Tibial nerve (tissue), 4 donors: ENCODE results near the gene ATP11A. TPM values are rescaled to one million over a fixed set of nuclear protein-coding genes. Genes with fewer than 3 reads are reported as not detected.

Source experiments
- DNase-seq, 2 donors: peaks; one replicate each; pipeline ENCODE4 v3.0.0-alpha.2; 2019; ENCODE audit warnings: low spot score in 2 of 2
- H3K27ac ChIP-seq, 4 donors: fragments of 200-600 bp; sonication (generic) in 3 of 4; one replicate each; pipeline ENCODE4 v1.5.1; 2017 to 2019; ENCODE audit warnings: mild to moderate bottlenecking in 1 of 4
- H3K27me3 ChIP-seq, 2 donors: fragments of 200-600 bp; sonication (generic) in 1 of 2; one replicate each; pipeline versions ENCODE4 v1.5.1 to v1.6.0; 2017 to 2019
- H3K36me3 ChIP-seq, 3 donors: fragments of 200-600 bp; sonication (generic); one replicate each; pipeline ENCODE4 v1.5.1; 2018 to 2019
- H3K4me1 ChIP-seq, 4 donors: fragments of 200-600 bp; sonication (generic) in 3 of 4; one replicate each; pipeline ENCODE4 v1.5.1; 2017 to 2019
- H3K4me3 ChIP-seq, 4 donors: fragments of 200-600 bp; sonication (generic) in 3 of 4; one replicate each; pipeline ENCODE4 v1.5.1; 2017 to 2019; ENCODE audit warnings: mild to moderate bottlenecking in 1 of 4, moderate library complexity in 1 of 4
- H3K9me3 ChIP-seq, 4 donors: fragments of 200-600 bp; sonication (generic) in 3 of 4; one replicate each; pipeline ENCODE4 v1.5.1; 2017 to 2019
- EP300 ChIP-seq, 2 donors: sonication (generic); formaldehyde crosslinking; IDR thresholded peaks; one replicate each; pipeline ENCODE4 v1.6.1; 2017; ENCODE audit warnings: antibody characterized with exemption in 2 of 2, mild to moderate bottlenecking in 1 of 2
- POLR2A ChIP-seq, 2 donors: fragments of 450-650 bp; IDR thresholded peaks; one replicate each; pipeline ENCODE4 v1.6.1; 2017; ENCODE audit warnings: antibody characterized with exemption in 2 of 2, mild to moderate bottlenecking in 2 of 2, moderate library complexity in 2 of 2
- WGBS, 2 donors: methylation state at CpG; one replicate each; pipeline ENCODE4 v1.1.5; 2018; 5-methylcytosine and 5-hydroxymethylcytosine counted together
- total RNA-seq, 4 donors: library from RNA; depleted of rRNA; stranded (reverse); fragments of >200 nt; gene quantifications; one replicate each; pipeline ENCODE4 v1.1.0, GENCODE V29; 2016
- TF ChIP-seq, protein P1 (sequence below), 5 experiments: fragments of 200-600 bp in 3 of 5; fragments of 450-650 bp in 2 of 5; sonication (generic) in 3 of 5; IDR thresholded peaks; one replicate each; pipeline ENCODE4 v1.5.1; 2016 to 2019; ENCODE audit warnings: antibody characterized with exemption in 5 of 5, mild to moderate bottlenecking in 3 of 5, moderate library complexity in 2 of 5

ATP11A gene
- total RNA-seq, 4 donors from 2014 or later: 24.7 to 61.5 (median 35.0) TPM

DNA sequence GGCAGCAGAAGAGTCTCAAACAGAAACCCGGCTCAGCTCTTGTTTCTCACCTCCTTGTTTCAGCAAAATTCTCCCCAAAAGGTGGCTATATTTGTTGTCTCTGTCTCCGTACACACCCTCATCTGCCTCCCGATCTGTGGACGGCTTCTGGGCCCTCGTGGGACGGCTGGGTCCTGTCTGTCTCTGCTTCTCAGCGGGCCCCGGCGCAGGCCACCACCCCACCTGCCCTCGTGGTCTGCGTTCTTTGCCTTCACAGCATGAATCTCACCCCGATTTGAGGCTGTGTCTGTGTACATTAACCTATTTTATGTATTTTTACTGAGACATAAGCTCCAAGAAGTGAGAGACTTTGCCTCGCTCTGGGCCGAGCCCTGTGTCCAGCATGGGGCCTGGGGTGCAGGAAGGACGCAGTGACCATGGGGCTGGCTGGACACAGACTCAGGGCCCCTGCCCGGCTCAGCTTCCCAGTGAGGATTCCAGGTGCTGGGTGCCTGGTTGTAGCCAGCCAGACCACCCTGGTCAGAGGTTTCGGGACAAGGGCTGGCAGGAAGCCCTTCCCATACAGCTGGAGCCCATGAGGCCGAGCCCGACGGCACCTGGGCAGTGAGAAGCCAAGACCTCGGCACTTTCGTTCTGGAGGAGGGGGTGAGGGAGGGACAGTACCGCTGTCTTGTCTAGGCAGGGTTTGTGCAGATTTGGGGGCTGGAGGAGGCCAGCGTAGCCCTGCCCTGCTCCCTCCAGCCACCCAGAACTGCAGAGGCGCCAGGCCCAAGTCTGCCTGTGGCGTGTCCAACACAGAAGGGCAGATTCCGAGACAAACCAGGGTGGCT is 200.7 kb downstream of the ATP11A start:
- Histone ChIP-seq H3K9me3 (no peaks in the 10 kb centered on the region), H3K4me1 (peaks cover 0 to 38% (median 18%) of the 10 kb centered on the region in 4 donors), H3K4me3 (no peak overlapping the region), H3K36me3 (no peaks in the 10 kb centered on the region), H3K27me3 (peaks cover 0 to 46% of the 10 kb centered on the region in 2 donors), H3K27ac (no peak overlapping the region)
- no peak for DNase-seq
- WGBS, 2 donors: 88% methylated on average over 27 of the region's 27 CpGs
- TF ChIP-seq POLR2A (IDR thresholded peaks at IDR 0.05): no peak
- TF ChIP-seq, protein P1, sequence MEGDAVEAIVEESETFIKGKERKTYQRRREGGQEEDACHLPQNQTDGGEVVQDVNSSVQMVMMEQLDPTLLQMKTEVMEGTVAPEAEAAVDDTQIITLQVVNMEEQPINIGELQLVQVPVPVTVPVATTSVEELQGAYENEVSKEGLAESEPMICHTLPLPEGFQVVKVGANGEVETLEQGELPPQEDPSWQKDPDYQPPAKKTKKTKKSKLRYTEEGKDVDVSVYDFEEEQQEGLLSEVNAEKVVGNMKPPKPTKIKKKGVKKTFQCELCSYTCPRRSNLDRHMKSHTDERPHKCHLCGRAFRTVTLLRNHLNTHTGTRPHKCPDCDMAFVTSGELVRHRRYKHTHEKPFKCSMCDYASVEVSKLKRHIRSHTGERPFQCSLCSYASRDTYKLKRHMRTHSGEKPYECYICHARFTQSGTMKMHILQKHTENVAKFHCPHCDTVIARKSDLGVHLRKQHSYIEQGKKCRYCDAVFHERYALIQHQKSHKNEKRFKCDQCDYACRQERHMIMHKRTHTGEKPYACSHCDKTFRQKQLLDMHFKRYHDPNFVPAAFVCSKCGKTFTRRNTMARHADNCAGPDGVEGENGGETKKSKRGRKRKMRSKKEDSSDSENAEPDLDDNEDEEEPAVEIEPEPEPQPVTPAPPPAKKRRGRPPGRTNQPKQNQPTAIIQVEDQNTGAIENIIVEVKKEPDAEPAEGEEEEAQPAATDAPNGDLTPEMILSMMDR (IDR thresholded peaks at IDR 0.05): no peak
- TF ChIP-seq EP300 (IDR thresholded peaks at IDR 0.05): no peak

DNA sequence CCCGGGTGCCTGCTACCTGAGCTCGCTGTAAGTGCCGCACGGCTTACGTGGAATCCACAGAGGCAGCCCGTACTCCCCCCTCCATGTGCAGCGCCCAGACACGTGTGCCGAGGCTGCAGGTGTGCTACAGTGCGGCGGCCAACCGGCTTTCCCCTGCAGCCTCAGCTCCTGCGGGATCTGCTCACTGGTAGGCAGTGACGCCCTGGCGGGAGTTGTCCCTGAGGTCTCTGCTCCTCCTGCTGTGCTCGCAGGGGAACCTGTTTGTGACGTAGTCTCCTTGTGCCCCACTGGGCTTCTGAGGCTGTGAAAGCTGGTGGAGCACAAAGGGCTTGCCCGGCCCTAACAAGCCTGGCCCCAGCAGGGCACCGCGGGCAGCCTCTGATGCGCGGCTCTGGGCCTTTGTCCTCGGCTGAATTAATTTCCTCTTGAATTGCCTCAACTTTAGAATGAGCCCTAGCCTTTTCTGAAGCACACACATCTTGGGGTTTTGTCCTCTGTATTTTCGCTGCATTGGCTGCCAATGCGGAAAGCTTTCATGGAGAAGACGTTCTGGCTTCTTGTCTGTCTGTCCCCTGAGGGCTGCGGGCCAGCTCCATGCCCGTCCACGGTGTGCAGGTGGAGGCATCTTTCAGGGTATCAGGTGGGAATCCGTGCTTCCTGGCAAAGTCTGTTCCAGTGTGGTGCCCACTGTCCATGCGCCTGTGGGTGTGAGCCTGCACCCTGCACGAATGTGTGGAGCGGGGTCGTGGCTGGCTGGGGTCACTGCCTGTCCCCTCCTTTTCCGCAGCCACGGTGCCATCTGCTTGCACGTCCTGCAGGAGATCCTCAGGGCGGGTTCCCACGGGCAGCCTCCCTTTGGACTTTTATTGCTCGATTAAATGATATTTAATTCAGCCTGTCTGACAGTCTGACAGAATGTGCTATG is 201.9 kb downstream of the ATP11A start:
- Histone ChIP-seq H3K4me3 (no peak overlapping the region), H3K27ac (no peak overlapping the region), H3K36me3 (no peaks in the 10 kb centered on the region), H3K27me3 (peaks cover 0 to 56% of the 10 kb centered on the region in 2 donors), H3K4me1 (peaks cover 0 to 30% (median 15%) of the 10 kb centered on the region in 4 donors), H3K9me3 (no peaks in the 10 kb centered on the region)
- TF ChIP-seq POLR2A (IDR thresholded peaks at IDR 0.05): no peak
- TF ChIP-seq, protein P1 (IDR thresholded peaks at IDR 0.05): no peak
- no peak for TF ChIP-seq EP300 (IDR thresholded peaks at IDR 0.05)
- 57 to 62% methylated on average over 39 of the region's 40 CpGs for WGBS, 2 donors
- no peak for DNase-seq

DNA sequence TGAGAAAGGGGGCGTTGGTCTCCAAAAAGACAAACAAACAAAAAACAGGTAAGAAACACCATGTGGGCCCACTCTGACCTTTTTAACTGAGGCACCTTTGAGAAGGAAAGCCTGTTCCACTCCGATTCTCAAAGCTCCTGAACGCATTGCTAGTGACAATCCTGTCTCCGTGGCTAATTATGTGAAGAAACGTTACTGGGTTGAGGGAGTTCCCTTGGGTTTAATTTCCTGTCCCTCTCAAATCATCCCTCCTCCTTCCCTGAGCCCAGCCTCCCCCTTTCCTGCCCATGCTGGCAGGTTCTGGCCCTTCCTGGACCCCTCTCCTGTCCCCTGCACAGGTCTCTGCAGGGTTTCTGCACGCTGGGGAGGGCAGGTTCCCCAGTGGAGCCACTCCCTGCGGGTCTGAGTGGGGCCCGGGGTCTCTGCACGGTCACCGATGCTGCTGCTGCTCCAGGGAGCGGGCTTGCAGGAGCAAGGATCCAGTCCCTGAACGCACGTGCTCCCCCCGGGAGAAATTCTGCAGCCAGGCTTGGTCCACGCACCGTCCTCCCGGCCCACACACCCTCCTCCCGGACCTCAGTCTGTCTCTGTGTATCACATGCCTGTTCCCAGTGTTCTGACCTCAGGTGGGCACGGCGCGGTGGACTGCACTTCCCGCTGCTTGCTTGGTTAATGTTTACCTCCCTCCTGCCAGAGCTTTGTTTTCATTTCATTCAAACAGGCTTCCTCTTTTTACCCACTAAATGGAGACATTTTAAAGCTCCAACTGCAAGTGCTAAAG is 202.8 kb downstream of the ATP11A start:
- H3K27ac ChIP-seq: no peak overlapping the region
- no peaks in the 10 kb centered on the region for H3K9me3 ChIP-seq
- no peaks in the 10 kb centered on the region for H3K36me3 ChIP-seq
- no peak overlapping the region for H3K4me3 ChIP-seq
- H3K27me3 ChIP-seq: peaks cover 0 to 61% of the 10 kb centered on the region in 2 donors
- WGBS, 2 donors: 22 to 23% methylated on average over 20 to 22 of the region's 22 CpGs
- H3K4me1 ChIP-seq: peaks cover 0 to 30% (median 15%) of the 10 kb centered on the region in 4 donors
- TF ChIP-seq, protein P1 (IDR thresholded peaks at IDR 0.05): no peak
- no peak for TF ChIP-seq POLR2A (IDR thresholded peaks at IDR 0.05)
- no peak for TF ChIP-seq EP300 (IDR thresholded peaks at IDR 0.05)
- DNase-seq: no peak

DNA sequence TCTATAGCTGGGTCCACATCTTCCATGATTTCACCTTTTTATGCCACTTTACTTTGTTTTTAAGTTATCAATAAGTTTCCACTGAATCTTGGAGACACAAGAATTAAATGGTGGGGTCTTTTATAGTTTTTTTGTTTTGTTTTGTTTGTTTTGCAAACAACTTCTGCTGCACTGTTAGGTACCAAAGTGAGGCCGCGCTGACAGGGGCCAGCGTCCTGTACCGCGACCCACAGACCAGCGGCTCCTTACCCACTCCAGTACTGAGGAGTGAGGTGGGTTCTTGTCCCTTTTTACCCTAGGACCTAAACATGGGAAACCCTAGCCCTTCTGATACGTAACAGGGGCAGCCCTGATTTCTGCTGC is 203.3 kb downstream of the ATP11A start:
- 62% methylated on average over 7 of the region's 7 CpGs for WGBS, 2 donors
- no peak for TF ChIP-seq POLR2A (IDR thresholded peaks at IDR 0.05)
- no peak for TF ChIP-seq EP300 (IDR thresholded peaks at IDR 0.05)
- no peak for DNase-seq
- Histone ChIP-seq H3K4me1 (peaks cover 0 to 30% (median 15%) of the 10 kb centered on the region in 4 donors), H3K9me3 (no peaks in the 10 kb centered on the region), H3K36me3 (no peaks in the 10 kb centered on the region), H3K27me3 (peaks cover 0 to 63% of the 10 kb centered on the region in 2 donors), H3K4me3 (no peak overlapping the region), H3K27ac (no peak overlapping the region)
